MM.1S (cell line): ENCODE measurements around the gene ACTN4.

Experiments
- CTCF ChIP-seq: fragments of 300-600 bp; sonication (generic); IDR thresholded peaks from 2 replicates; pipeline ENCODE4 v1.5.1; 2016; ENCODE audit warnings: antibody characterized with exemption, low read length, mixed read lengths
- EZH2phosphoT487 ChIP-seq: fragments of 300-600 bp; sonication (generic); IDR thresholded peaks from 2 replicates; pipeline ENCODE4 v1.6.1; 2018; ENCODE audit warnings: antibody characterized with exemption, low read length

- no peak for TF ChIP-seq CTCF
- TF ChIP-seq EZH2phosphoT487: no peak
Measured at GRCh38 chr19:38701455-38702063, 54.1 kb downstream of the ACTN4 start.
